ENCODE results near the gene MLIP.

MLIP gene

GRCh38 chr6:54094786-54095185 is 16.5 kb upstream of the MLIP start:
- H2AFZ ChIP-seq (ENCODE audit: low read depth, low read length), result no peak overlapping the region
- H4K20me1 ChIP-seq (ENCODE audit: insufficient read depth, low read length), result no peaks in the 10 kb centered on the region
- H3K4me3 ChIP-seq (ENCODE audit: low read length), result no peak overlapping the region
- no peak for TF ChIP-seq CTCF (IDR thresholded peaks at IDR 0.05; ENCODE audit: low read depth, low read length)
- no peak for TF ChIP-seq EZH2phosphoT487 (IDR thresholded peaks at IDR 0.05; ENCODE audit: low read depth)
- no peak overlapping the region for H3K4me2 ChIP-seq (ENCODE audit: low read length)
- no peaks in the 10 kb centered on the region for H3K9me3 ChIP-seq (ENCODE audit: insufficient read depth, low read length)
- no peak overlapping the region for H3K9ac ChIP-seq (ENCODE audit: low read length)
- no peaks in the 10 kb centered on the region for H3K36me3 ChIP-seq (replicated peaks; ENCODE audit: low read depth, low read length)
- H3K79me2 ChIP-seq (ENCODE audit: low read length), result no peaks in the 10 kb centered on the region
- peaks cover 15% of the 10 kb centered on the region for H3K4me1 ChIP-seq (ENCODE audit: low read length)
- peaks cover 11% of the 10 kb centered on the region for H3K27me3 ChIP-seq (ENCODE audit: low read depth, low read length)
- H3K27ac ChIP-seq (ENCODE audit: low read length), result no peak overlapping the region

- TF ChIP-seq CTCF (IDR thresholded peaks at IDR 0.05; ENCODE audit: low read depth, low read length) (no peak), EZH2phosphoT487 (IDR thresholded peaks at IDR 0.05; ENCODE audit: low read depth) (no peak)
- Histone ChIP-seq H3K9ac (ENCODE audit: low read length) (no peak overlapping the region), H3K9me3 (ENCODE audit: insufficient read depth, low read length) (no peaks in the 10 kb centered on the region), H3K79me2 (ENCODE audit: low read length) (no peaks in the 10 kb centered on the region), H3K4me1 (ENCODE audit: low read length) (peaks cover 24% of the 10 kb centered on the region), H3K36me3 (replicated peaks; ENCODE audit: low read depth, low read length) (no peaks in the 10 kb centered on the region), H3K27ac (ENCODE audit: low read length) (no peak overlapping the region), H4K20me1 (ENCODE audit: insufficient read depth, low read length) (no peaks in the 10 kb centered on the region), H2AFZ (ENCODE audit: low read depth, low read length) (no peak overlapping the region), H3K4me2 (ENCODE audit: low read length) (no peak overlapping the region), H3K4me3 (ENCODE audit: low read length) (no peak overlapping the region), H3K27me3 (ENCODE audit: low read depth, low read length) (peaks cover 11% of the 10 kb centered on the region)
These were observed 15.5 kb upstream of the MLIP start for GRCh38 chr6:54095723-54096122.

DNA sequence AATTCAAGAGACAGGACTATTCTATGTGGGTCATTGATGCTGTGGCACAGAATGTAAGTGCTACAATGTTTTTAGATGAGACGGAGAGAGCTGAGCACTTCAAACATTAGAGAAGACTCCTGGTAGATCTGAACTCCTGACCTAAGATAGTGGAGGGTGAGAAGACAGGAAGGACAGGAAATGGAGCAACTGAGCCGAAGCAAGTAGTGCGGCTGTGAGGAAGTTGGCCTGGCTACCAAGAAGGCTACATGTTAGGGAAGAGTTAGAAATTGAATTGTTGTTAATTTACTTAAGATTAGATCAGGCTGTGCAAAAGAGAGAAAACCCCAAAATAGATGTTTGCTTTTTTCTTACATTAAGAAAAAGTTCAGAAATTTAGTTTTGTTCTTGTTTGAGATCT is 14.4 kb upstream of the MLIP start:
- H3K4me2 ChIP-seq (ENCODE audit: low read length), result no peak overlapping the region
- no peaks in the 10 kb centered on the region for H3K36me3 ChIP-seq (replicated peaks; ENCODE audit: low read depth, low read length)
- H2AFZ ChIP-seq (ENCODE audit: low read depth, low read length), result no peak overlapping the region
- H3K27me3 ChIP-seq (ENCODE audit: low read depth, low read length), result peaks cover 17% of the 10 kb centered on the region
- peaks cover 24% of the 10 kb centered on the region for H3K4me1 ChIP-seq (ENCODE audit: low read length)
- no peaks in the 10 kb centered on the region for H4K20me1 ChIP-seq (ENCODE audit: insufficient read depth, low read length)
- H3K79me2 ChIP-seq (ENCODE audit: low read length), result no peaks in the 10 kb centered on the region
- no peak overlapping the region for H3K9ac ChIP-seq (ENCODE audit: low read length)
- TF ChIP-seq EZH2phosphoT487 (IDR thresholded peaks at IDR 0.05; ENCODE audit: low read depth) (no peak), CTCF (IDR thresholded peaks at IDR 0.05; ENCODE audit: low read depth, low read length) (no peak)
- H3K27ac ChIP-seq (ENCODE audit: low read length), result no peak overlapping the region
- no peak overlapping the region for H3K4me3 ChIP-seq (ENCODE audit: low read length)
- H3K9me3 ChIP-seq (ENCODE audit: insufficient read depth, low read length), result no peaks in the 10 kb centered on the region

GRCh38 chr6:54097753-54098152 is 13.5 kb upstream of the MLIP start:
- Histone ChIP-seq H3K27ac (ENCODE audit: low read length) (no peak overlapping the region), H3K4me1 (ENCODE audit: low read length) (peaks cover 24% of the 10 kb centered on the region), H3K4me2 (ENCODE audit: low read length) (no peak overlapping the region), H3K36me3 (replicated peaks; ENCODE audit: low read depth, low read length) (no peaks in the 10 kb centered on the region), H4K20me1 (ENCODE audit: insufficient read depth, low read length) (no peaks in the 10 kb centered on the region), H3K9me3 (ENCODE audit: insufficient read depth, low read length) (no peaks in the 10 kb centered on the region), H3K9ac (ENCODE audit: low read length) (no peak overlapping the region), H3K27me3 (ENCODE audit: low read depth, low read length) (peaks cover 24% of the 10 kb centered on the region), H3K4me3 (ENCODE audit: low read length) (no peak overlapping the region), H2AFZ (ENCODE audit: low read depth, low read length) (no peak overlapping the region), H3K79me2 (ENCODE audit: low read length) (no peaks in the 10 kb centered on the region)
- TF ChIP-seq CTCF (IDR thresholded peaks at IDR 0.05; ENCODE audit: low read depth, low read length) (no peak), EZH2phosphoT487 (IDR thresholded peaks at IDR 0.05; ENCODE audit: low read depth) (no peak)
